ENCODE measurements around the gene KDM4C.

The KDM4C gene

DNA sequence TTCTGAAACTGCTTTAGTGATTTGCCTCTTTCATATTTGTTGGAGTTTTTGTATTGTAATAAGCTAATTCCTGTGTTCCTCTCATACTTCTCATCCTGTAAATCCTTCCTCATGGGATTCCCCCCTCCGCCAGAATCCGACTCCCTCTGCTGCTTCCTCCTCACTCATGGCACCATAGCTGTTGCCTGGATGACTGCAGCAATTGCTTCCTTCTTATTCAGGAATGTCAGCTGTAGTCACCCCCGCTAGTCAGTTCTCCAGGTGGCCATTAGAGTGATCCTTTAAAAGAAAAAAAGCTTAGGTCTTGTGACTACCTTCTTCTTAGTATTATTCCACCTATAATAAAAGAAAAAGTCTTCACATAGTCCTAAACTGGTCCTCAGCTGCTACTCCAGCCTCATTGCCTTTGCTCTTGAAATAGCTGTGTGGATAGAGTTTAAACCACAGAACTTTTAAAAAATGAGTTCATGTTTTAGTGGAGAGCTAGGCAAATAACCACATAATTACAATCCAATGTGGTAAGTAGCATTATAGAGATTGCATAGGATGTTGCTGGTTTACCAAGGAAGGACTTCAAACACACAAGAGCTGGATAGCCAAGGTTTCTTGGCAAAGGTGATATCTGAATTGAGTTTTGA is 227.3 kb downstream of the KDM4C start:
- TF ChIP-seq, protein P1, sequence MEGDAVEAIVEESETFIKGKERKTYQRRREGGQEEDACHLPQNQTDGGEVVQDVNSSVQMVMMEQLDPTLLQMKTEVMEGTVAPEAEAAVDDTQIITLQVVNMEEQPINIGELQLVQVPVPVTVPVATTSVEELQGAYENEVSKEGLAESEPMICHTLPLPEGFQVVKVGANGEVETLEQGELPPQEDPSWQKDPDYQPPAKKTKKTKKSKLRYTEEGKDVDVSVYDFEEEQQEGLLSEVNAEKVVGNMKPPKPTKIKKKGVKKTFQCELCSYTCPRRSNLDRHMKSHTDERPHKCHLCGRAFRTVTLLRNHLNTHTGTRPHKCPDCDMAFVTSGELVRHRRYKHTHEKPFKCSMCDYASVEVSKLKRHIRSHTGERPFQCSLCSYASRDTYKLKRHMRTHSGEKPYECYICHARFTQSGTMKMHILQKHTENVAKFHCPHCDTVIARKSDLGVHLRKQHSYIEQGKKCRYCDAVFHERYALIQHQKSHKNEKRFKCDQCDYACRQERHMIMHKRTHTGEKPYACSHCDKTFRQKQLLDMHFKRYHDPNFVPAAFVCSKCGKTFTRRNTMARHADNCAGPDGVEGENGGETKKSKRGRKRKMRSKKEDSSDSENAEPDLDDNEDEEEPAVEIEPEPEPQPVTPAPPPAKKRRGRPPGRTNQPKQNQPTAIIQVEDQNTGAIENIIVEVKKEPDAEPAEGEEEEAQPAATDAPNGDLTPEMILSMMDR (IDR thresholded peaks at IDR 0.05; ENCODE audit: low read length): no peak
- no peak for TF ChIP-seq EZH2 (IDR thresholded peaks at IDR 0.05; ENCODE audit: borderline replicate concordance, low read length)
- Histone ChIP-seq H3K4me3 (ENCODE audit: low read depth, low read length, poor library complexity, severe bottlenecking) (no peak overlapping the region), H2AFZ (ENCODE audit: low read length) (no peak overlapping the region), H3K4me2 (ENCODE audit: low read length) (no peak overlapping the region), H3K27ac (ENCODE audit: low read depth, low read length, poor library complexity, severe bottlenecking) (no peak overlapping the region), H3K79me2 (ENCODE audit: insufficient read depth, low read length) (no peaks in the 10 kb centered on the region), H3K27me3 (ENCODE audit: insufficient read depth, low read length) (no peaks in the 10 kb centered on the region), H4K20me1 (ENCODE audit: insufficient read depth, low read length) (no peaks in the 10 kb centered on the region), H3K9me3 (ENCODE audit: low read length) (no peaks in the 10 kb centered on the region), H3F3A (ENCODE audit: insufficient read depth, low read length) (no peaks in the 10 kb centered on the region), H3K9me2 (ENCODE audit: low read depth, low read length) (no peaks in the 10 kb centered on the region), H3K36me3 (ENCODE audit: insufficient read depth, low read length) (peaks cover 63% of the 10 kb centered on the region; the same call in 1 of the 2 replicates), H3K4me1 (ENCODE audit: insufficient read depth, low read length, severe bottlenecking) (no peaks in the 10 kb centered on the region), H3K9ac (ENCODE audit: low read length) (no peak overlapping the region)

DNA sequence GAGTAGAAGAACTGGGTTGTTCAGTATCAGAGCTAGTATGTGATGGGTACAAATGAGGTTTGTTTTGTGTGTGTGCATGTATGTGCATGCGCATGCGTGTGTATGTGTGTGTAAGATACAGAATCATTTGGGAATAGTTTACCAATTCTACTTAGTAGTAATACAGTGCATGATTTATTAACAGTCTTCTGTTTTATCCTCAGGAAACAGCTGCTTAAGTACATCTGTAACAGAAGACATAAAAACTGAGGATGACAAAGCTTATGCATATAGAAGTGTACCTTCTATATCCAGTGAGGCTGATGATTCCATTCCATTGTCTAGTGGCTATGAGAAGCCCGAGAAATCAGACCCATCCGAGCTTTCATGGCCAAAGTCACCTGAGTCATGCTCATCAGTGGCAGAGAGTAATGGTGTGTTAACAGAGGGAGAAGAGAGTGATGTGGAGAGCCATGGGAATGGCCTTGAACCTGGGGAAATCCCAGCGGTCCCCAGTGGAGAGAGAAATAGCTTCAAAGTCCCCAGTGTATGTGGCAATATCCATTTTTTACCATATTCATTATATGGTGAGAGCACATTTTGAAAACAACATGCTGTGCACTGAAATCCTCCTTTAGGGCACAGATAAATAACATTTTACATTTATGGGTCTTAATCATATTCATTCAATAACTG is 228.5 kb downstream of the KDM4C start:
- Histone ChIP-seq H3K4me2 (ENCODE audit: low read length) (no peak overlapping the region), H3K27ac (ENCODE audit: low read depth, low read length, poor library complexity, severe bottlenecking) (no peak overlapping the region)

GRCh38 chr9:6987381-6987780 is 229.6 kb downstream of the KDM4C start:
- H3K9me2 ChIP-seq (ENCODE audit: low read depth, low read length): no peaks in the 10 kb centered on the region
- H3K27ac ChIP-seq (ENCODE audit: low read depth, low read length, poor library complexity, severe bottlenecking): no peak overlapping the region
- H3K79me2 ChIP-seq (ENCODE audit: insufficient read depth, low read length): no peaks in the 10 kb centered on the region
- H4K20me1 ChIP-seq (ENCODE audit: insufficient read depth, low read length): no peaks in the 10 kb centered on the region
- H3K27me3 ChIP-seq (ENCODE audit: insufficient read depth, low read length): no peaks in the 10 kb centered on the region
- no peak overlapping the region for H3K9ac ChIP-seq (ENCODE audit: low read length)
- no peak overlapping the region for H3K4me2 ChIP-seq (ENCODE audit: low read length)
- H3K36me3 ChIP-seq (ENCODE audit: insufficient read depth, low read length): peaks cover 76% of the 10 kb centered on the region; the same call in 1 of the 2 replicates
- no peaks in the 10 kb centered on the region for H3K9me3 ChIP-seq (ENCODE audit: low read length)
- no peak overlapping the region for H2AFZ ChIP-seq (ENCODE audit: low read length)
- H3K4me1 ChIP-seq (ENCODE audit: insufficient read depth, low read length, severe bottlenecking): no peaks in the 10 kb centered on the region
- TF ChIP-seq, protein P1 (IDR thresholded peaks at IDR 0.05; ENCODE audit: low read length): no peak
- TF ChIP-seq EZH2 (IDR thresholded peaks at IDR 0.05; ENCODE audit: borderline replicate concordance, low read length): no peak
- no peak overlapping the region for H3K4me3 ChIP-seq (ENCODE audit: low read depth, low read length, poor library complexity, severe bottlenecking)
- no peaks in the 10 kb centered on the region for H3F3A ChIP-seq (ENCODE audit: insufficient read depth, low read length)

More for the DNA sequence above, 228.5 kb downstream of the KDM4C start:
- Histone ChIP-seq H3K4me3 (ENCODE audit: low read depth, low read length, poor library complexity, severe bottlenecking) (no peak overlapping the region), H3K36me3 (ENCODE audit: insufficient read depth, low read length) (peaks cover 69% of the 10 kb centered on the region; the same call in 1 of the 2 replicates), H3K9me3 (ENCODE audit: low read length) (no peaks in the 10 kb centered on the region), H3K9me2 (ENCODE audit: low read depth, low read length) (no peaks in the 10 kb centered on the region), H2AFZ (ENCODE audit: low read length) (no peak overlapping the region), H3K79me2 (ENCODE audit: insufficient read depth, low read length) (no peaks in the 10 kb centered on the region), H3K9ac (ENCODE audit: low read length) (no peak overlapping the region), H3K27me3 (ENCODE audit: insufficient read depth, low read length) (no peaks in the 10 kb centered on the region), H3K4me1 (ENCODE audit: insufficient read depth, low read length, severe bottlenecking) (no peaks in the 10 kb centered on the region), H3F3A (ENCODE audit: insufficient read depth, low read length) (no peaks in the 10 kb centered on the region), H4K20me1 (ENCODE audit: insufficient read depth, low read length) (no peaks in the 10 kb centered on the region)
- TF ChIP-seq EZH2 (IDR thresholded peaks at IDR 0.05; ENCODE audit: borderline replicate concordance, low read length): no peak
- TF ChIP-seq, protein P1 (IDR thresholded peaks at IDR 0.05; ENCODE audit: low read length): no peak
